Ascending aorta (tissue), 2 donors: Measurements from ENCODE around the gene RASL11B. TPM values are rescaled to one million over a fixed set of nuclear protein-coding genes. Genes with fewer than 3 reads are reported as not detected.

Source experiments
- DNase-seq, 2 donors: peaks; one replicate each; pipeline ENCODE4 v3.0.0-alpha.2; 2019; ENCODE audit warnings: low spot score in 2 of 2
- H3K27ac ChIP-seq, 2 donors: fragments of 200-600 bp; sonication (generic); one replicate each; pipeline ENCODE4 v1.5.1; 2016 to 2017; ENCODE audit warnings: mild to moderate bottlenecking in 1 of 2
- H3K27me3 ChIP-seq: fragments of 200-600 bp; sonication (generic); one replicate; pipeline ENCODE4 v1.5.1; 2017
- H3K36me3 ChIP-seq, 2 donors: fragments of 200-600 bp; sonication (generic); one replicate each; pipeline ENCODE4 v1.5.1; 2016
- H3K4me1 ChIP-seq, 2 donors: fragments of 200-600 bp; sonication (generic); one replicate each; pipeline ENCODE4 v1.5.1; 2016 to 2017; ENCODE audit warnings: mild to moderate bottlenecking in 1 of 2
- H3K4me3 ChIP-seq, 2 donors: fragments of 200-600 bp; sonication (generic); one replicate each; pipeline ENCODE4 v1.5.1; 2016 to 2017; ENCODE audit warnings: mild to moderate bottlenecking in 1 of 2
- H3K9me3 ChIP-seq, 2 donors: fragments of 200-600 bp; sonication (generic); one replicate each; pipeline ENCODE4 v1.5.1; 2016
- CTCF ChIP-seq, 3 experiments: fragments of 200-600 bp in 2 of 3; fragments of 450-650 bp in 1 of 3; sonication (generic) in 2 of 3; IDR thresholded peaks; one replicate each; pipeline ENCODE4 v1.5.1; 2016 to 2019; ENCODE audit warnings: antibody characterized with exemption in 3 of 3, mild to moderate bottlenecking in 1 of 3, moderate library complexity in 1 of 3
- intact Hi-C: fragments of 100-400 bp; cut with DNase I; formaldehyde crosslinking; loops from one replicate; pipeline ENCODE4 v1.15.1; 2023
- total RNA-seq: library from RNA; depleted of rRNA; stranded (reverse); fragments of >200 nt; gene quantifications from one replicate; pipeline ENCODE4 v1.1.0, GENCODE V29; 2016

Gene RASL11B
- total RNA-seq, 1 donor from 2014 or later, result not detected

- Histone ChIP-seq H3K4me3 (no peak overlapping the region), H3K4me1 (no peaks in the 10 kb centered on the region), H3K9me3 (no peaks in the 10 kb centered on the region), H3K36me3 (no peaks in the 10 kb centered on the region), H3K27me3 (no peaks in the 10 kb centered on the region), H3K27ac (no peak overlapping the region)
- intact Hi-C loops, result no loop called here
- DNase-seq, result no peak
- no peak for TF ChIP-seq CTCF (IDR thresholded peaks at IDR 0.05)
Measured at GRCh38 chr4:52889778-52890520, 27.8 kb downstream of the RASL11B start.

- intact Hi-C loops, result no loop called here
- H3K36me3 ChIP-seq, result no peaks in the 10 kb centered on the region
- H3K4me1 ChIP-seq, result no peaks in the 10 kb centered on the region
- DNase-seq, result no peak
- TF ChIP-seq CTCF (IDR thresholded peaks at IDR 0.05), result no peak
- no peaks in the 10 kb centered on the region for H3K9me3 ChIP-seq
- H3K4me3 ChIP-seq, result no peak overlapping the region
- H3K27ac ChIP-seq, result no peak overlapping the region
- no peaks in the 10 kb centered on the region for H3K27me3 ChIP-seq
Measured at GRCh38 chr4:52890521-52890791, 28.3 kb downstream of the RASL11B start.

GRCh38 chr4:52891743-52892142 lies 29.6 kb downstream of the RASL11B start:
- no peak overlapping the region for H3K4me3 ChIP-seq
- no peaks in the 10 kb centered on the region for H3K9me3 ChIP-seq
- intact Hi-C loops, result no loop called here
- no peak for TF ChIP-seq CTCF (IDR thresholded peaks at IDR 0.05)
- H3K27ac ChIP-seq, result no peak overlapping the region
- H3K4me1 ChIP-seq, result no peaks in the 10 kb centered on the region
- H3K27me3 ChIP-seq, result no peaks in the 10 kb centered on the region
- H3K36me3 ChIP-seq, result no peaks in the 10 kb centered on the region
- DNase-seq, result no peak

- DNase-seq, result no peak
- no peak for TF ChIP-seq CTCF (IDR thresholded peaks at IDR 0.05)
- Histone ChIP-seq H3K27me3 (no peaks in the 10 kb centered on the region), H3K9me3 (no peaks in the 10 kb centered on the region), H3K4me1 (no peaks in the 10 kb centered on the region), H3K27ac (no peak overlapping the region), H3K4me3 (no peak overlapping the region), H3K36me3 (no peaks in the 10 kb centered on the region)
- intact Hi-C loops, result no loop called here
Measured at GRCh38 chr4:52892880-52893279, 30.8 kb downstream of the RASL11B start.

- TF ChIP-seq CTCF (IDR thresholded peaks at IDR 0.05), result no peak
- H3K4me3 ChIP-seq, result no peak overlapping the region
- H3K4me1 ChIP-seq, result no peaks in the 10 kb centered on the region
- no peak overlapping the region for H3K27ac ChIP-seq
- H3K9me3 ChIP-seq, result no peaks in the 10 kb centered on the region
- H3K27me3 ChIP-seq, result no peaks in the 10 kb centered on the region
- intact Hi-C loops, result no loop called here
- no peaks in the 10 kb centered on the region for H3K36me3 ChIP-seq
- no peak for DNase-seq
Measured at GRCh38 chr4:52894443-52894842, 32.3 kb downstream of the RASL11B start.

- H3K27ac ChIP-seq, result no peak overlapping the region
- no peak overlapping the region for H3K4me3 ChIP-seq
- H3K4me1 ChIP-seq, result no peaks in the 10 kb centered on the region
- H3K27me3 ChIP-seq, result no peaks in the 10 kb centered on the region
- peaks cover 0 to 3% of the 10 kb centered on the region in 2 donors for H3K36me3 ChIP-seq
- no peaks in the 10 kb centered on the region for H3K9me3 ChIP-seq
- DNase-seq, result no peak
- no peak for TF ChIP-seq CTCF (IDR thresholded peaks at IDR 0.05)
- intact Hi-C loops, result no loop called here
Measured at GRCh38 chr4:52903273-52903672, 41.2 kb downstream of the RASL11B start.
